Mesothelial cell of epicardium (in vitro differentiated cells): ENCODE results near the gene AP3B2. TPM values are rescaled to one million over a fixed set of nuclear protein-coding genes. Genes with fewer than 3 reads are reported as not detected.

Source experiments
- DNase-seq, 2 experiments: peaks; one replicate each; pipeline ENCODE4 v3.0.0; 2021; ENCODE audit warnings: low spot score in 2 of 2; ENCODE audit not compliant: unreplicated experiment in 2 of 2
- H3K27ac Mint-ChIP-seq: 2 replicates; pipeline ENCODE4 v1.8.0; 2021; ENCODE audit warnings: mixed read lengths
- H3K27me3 Mint-ChIP-seq: 2 replicates; pipeline ENCODE4 v1.8.0; 2021; ENCODE audit warnings: low read depth, mixed read lengths
- H3K36me3 Mint-ChIP-seq: 2 replicates; pipeline ENCODE4 v1.8.0; 2021; ENCODE audit warnings: mixed read lengths
- H3K4me1 Mint-ChIP-seq: 2 replicates; pipeline ENCODE4 v1.8.0; 2021; ENCODE audit warnings: mixed read lengths
- H3K4me3 Mint-ChIP-seq: 2 replicates; pipeline ENCODE4 v1.8.0; 2021; ENCODE audit warnings: mild to moderate bottlenecking, moderate library complexity, mixed read lengths
- H3K9me3 Mint-ChIP-seq: 2 replicates; pipeline ENCODE4 v1.8.0; 2021; ENCODE audit warnings: mixed read lengths
- total RNA-seq: library from RNA; stranded (reverse); gene quantifications from 3 replicates; pipeline ENCODE4 v1.2.1, GENCODE V29; 2021
- TF ChIP-seq, protein P1 (sequence below): fragments of 200-600 bp; sonication (generic); IDR thresholded peaks from one replicate; pipeline ENCODE4 v1.5.0; 2021; ENCODE audit warnings: antibody characterized with exemption; ENCODE audit not compliant: unreplicated experiment

Gene AP3B2
- total RNA-seq, 1 donor from 2014 or later, result 1.3 TPM

DNA sequence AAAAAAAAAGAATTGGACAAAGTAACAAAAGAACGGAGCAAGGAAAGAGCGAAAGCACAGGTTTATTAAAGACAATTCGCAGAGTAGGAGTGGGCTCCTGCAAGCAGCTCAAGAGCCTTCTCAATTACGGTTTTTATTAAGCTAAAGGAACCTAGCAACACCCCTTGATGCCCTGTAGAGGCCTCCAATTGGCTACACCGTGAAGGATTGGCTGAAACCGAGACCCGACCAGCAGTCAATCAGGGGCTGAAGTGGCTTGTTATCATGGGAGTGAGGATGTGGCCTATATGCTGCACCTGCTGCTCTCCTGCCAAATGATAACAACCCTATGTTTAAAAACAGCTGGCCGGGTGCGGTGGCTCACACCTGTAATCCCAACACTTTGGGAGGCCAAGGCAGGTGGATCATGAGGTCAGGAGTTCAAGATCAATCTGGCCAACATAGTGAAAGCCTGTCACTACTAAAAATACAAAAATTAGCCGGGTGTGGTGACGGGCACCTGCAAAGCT lies 20.4 kb upstream of the AP3B2 start:
- H3K9me3 Mint-ChIP-seq, result no peaks in the 10 kb centered on the region
- no peaks in the 10 kb centered on the region for H3K4me1 Mint-ChIP-seq
- H3K4me3 Mint-ChIP-seq, result no peak overlapping the region
- H3K36me3 Mint-ChIP-seq, result no peaks in the 10 kb centered on the region
- no peak overlapping the region for H3K27ac Mint-ChIP-seq
- no peaks in the 10 kb centered on the region for H3K27me3 Mint-ChIP-seq
- TF ChIP-seq, protein P1, sequence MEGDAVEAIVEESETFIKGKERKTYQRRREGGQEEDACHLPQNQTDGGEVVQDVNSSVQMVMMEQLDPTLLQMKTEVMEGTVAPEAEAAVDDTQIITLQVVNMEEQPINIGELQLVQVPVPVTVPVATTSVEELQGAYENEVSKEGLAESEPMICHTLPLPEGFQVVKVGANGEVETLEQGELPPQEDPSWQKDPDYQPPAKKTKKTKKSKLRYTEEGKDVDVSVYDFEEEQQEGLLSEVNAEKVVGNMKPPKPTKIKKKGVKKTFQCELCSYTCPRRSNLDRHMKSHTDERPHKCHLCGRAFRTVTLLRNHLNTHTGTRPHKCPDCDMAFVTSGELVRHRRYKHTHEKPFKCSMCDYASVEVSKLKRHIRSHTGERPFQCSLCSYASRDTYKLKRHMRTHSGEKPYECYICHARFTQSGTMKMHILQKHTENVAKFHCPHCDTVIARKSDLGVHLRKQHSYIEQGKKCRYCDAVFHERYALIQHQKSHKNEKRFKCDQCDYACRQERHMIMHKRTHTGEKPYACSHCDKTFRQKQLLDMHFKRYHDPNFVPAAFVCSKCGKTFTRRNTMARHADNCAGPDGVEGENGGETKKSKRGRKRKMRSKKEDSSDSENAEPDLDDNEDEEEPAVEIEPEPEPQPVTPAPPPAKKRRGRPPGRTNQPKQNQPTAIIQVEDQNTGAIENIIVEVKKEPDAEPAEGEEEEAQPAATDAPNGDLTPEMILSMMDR, result no peak
- DNase-seq, result no peak

DNA sequence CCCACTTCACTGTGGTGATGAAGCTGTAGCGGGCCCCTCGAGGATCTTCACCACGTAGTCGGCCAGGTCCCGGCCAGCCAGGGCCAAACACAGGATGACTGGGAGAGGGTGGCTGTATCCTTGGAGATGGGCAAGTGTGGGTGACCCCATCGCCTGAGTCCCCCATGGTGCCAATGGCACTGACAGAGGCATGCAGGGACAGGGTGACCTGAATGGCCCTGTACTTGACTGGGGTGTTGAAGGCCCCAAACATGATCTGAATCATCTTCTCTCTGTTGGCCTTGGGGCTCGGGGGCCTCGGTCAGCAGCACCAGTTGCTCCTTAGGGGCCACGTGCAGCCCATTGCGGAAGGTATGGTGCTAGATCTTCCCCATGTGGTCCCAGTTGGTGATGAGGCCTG lies 17.1 kb upstream of the AP3B2 start:
- Mint-ChIP-seq H3K36me3 (no peaks in the 10 kb centered on the region), H3K27me3 (peaks cover 5% of the 10 kb centered on the region)
- TF ChIP-seq, protein P1, result no peak

DNA sequence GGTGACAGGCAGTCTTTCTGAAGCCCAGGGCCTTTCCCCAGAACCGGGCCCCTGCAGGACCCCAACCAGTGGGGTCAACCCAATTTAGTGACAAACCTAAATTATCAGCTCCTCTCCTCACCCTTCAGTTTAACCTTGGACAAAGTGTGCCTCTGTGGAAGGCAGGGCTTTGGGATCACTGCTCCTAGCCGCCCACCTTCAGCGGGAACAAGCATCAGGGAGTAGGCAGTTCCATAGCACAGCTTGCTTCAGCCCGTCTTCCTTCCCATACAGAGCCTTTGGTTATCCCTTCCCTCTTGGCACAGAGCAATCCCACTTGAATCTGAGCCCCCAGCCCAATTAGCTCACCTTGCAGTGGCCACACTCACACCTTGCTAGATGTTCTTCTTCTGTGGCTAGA lies 5.3 kb upstream of the AP3B2 start:
- H3K4me3 Mint-ChIP-seq, result no peak overlapping the region
- H3K9me3 Mint-ChIP-seq, result peaks cover 8% of the 10 kb centered on the region
- TF ChIP-seq, protein P1, result no peak
- H3K36me3 Mint-ChIP-seq, result no peaks in the 10 kb centered on the region
- H3K27ac Mint-ChIP-seq, result no peak overlapping the region
- H3K27me3 Mint-ChIP-seq, result peaks cover 39% of the 10 kb centered on the region
- DNase-seq, result no peak
- no peaks in the 10 kb centered on the region for H3K4me1 Mint-ChIP-seq

More for the DNA sequence above, 17.1 kb upstream of the AP3B2 start:
- Mint-ChIP-seq H3K4me1 (no peaks in the 10 kb centered on the region), H3K4me3 (no peak overlapping the region), H3K9me3 (no peaks in the 10 kb centered on the region), H3K27ac (no peak overlapping the region)
- DNase-seq, result no peak

DNA sequence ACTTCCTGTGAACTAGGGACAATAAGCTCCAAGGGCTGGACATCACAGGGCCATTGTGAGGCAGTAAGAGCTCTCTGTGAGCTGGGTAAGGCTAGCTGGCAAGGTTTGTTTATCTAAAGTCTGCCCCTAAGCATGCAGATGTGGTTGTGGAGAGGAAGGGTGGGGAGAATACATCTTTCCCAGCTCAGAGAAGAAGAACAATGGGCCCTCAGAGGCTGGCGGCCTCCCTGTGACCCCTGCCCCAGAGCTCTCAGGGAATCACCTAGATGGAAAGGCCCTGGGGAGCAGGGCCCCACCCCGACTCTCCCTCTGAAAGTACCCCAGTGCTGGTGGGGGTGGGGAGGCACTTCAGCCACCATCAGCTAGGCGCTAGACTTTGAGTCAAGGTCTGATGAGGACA lies 4.3 kb upstream of the AP3B2 start:
- Mint-ChIP-seq H3K4me1 (no peaks in the 10 kb centered on the region), H3K27ac (no peak overlapping the region), H3K27me3 (peaks cover 39% of the 10 kb centered on the region), H3K9me3 (peaks cover 8% of the 10 kb centered on the region), H3K4me3 (no peak overlapping the region), H3K36me3 (no peaks in the 10 kb centered on the region)
- TF ChIP-seq, protein P1, result no peak
- no peak for DNase-seq

DNA sequence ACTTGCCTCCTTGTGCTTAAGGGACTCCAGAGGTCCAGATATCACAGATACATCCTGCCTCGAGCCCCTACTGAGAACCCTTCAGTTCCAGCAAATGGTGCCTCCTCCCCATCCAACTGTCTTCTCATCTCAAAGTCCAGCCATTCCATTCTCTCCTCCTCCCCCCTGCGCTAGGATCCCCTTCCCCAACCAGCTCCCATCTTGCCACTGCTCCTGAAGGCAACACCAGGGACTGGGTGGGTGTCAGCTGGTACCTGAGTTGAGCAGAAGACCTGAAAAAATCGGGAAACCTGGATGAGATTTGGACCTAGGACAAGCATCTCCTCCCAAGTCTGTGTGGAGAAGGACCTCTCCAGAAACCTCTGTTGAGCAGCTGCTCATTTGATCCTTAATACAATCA lies 2.4 kb upstream of the AP3B2 start:
- no peak overlapping the region for H3K27ac Mint-ChIP-seq

More for the DNA sequence above, 2.4 kb upstream of the AP3B2 start:
- Mint-ChIP-seq H3K27me3 (peaks cover 39% of the 10 kb centered on the region), H3K36me3 (no peaks in the 10 kb centered on the region), H3K4me1 (no peaks in the 10 kb centered on the region), H3K9me3 (peaks cover 3% of the 10 kb centered on the region), H3K4me3 (no peak overlapping the region)
- DNase-seq, result no peak
- TF ChIP-seq, protein P1, result no peak
